HG03558 (cell line): Measurements from ENCODE around the gene INS.

ENCODE experiments used
- ATAC-seq: cut with Tn5 transposase; IDR thresholded peaks from one replicate; pipeline ENCODE4 v1.9.1; 2021; ENCODE audit warnings: moderate number of reproducible peaks; ENCODE audit not compliant: unreplicated experiment; ENCODE audit errors: extremely low read depth

Gene INS

GRCh38 chr11:2168286-2169004, 7.4 kb upstream of the INS start:
- ATAC-seq, result no peak

GRCh38 chr11:2167141-2168045, 6.4 kb upstream of the INS start:
- no peak for ATAC-seq

GRCh38 chr11:2166091-2166851, 5.3 kb upstream of the INS start:
- no peak for ATAC-seq

- ATAC-seq, result no peak
Observed at GRCh38 chr11:2165571-2165970, 4.6 kb upstream of the INS start.

GRCh38 chr11:2164861-2165555, 4.0 kb upstream of the INS start:
- ATAC-seq, result no peak

- no peak for ATAC-seq
Observed at GRCh38 chr11:2164081-2164480, 3.1 kb upstream of the INS start.

GRCh38 chr11:2163428-2163978, 2.5 kb upstream of the INS start:
- no peak for ATAC-seq

GRCh38 chr11:2159536-2160413, 1.2 kb downstream of the INS start:
- ATAC-seq, result no peak

GRCh38 chr11:2158966-2159365, 2.0 kb downstream of the INS start:
- ATAC-seq, result no peak

GRCh38 chr11:2158296-2158737, 2.7 kb downstream of the INS start:
- ATAC-seq, result no peak

GRCh38 chr11:2157294-2158040, 3.5 kb downstream of the INS start:
- no peak for ATAC-seq

GRCh38 chr11:2156416-2157182, 4.4 kb downstream of the INS start:
- no peak for ATAC-seq

GRCh38 chr11:2155511-2155910, 5.5 kb downstream of the INS start:
- no peak for ATAC-seq

GRCh38 chr11:2154889-2155288, 6.1 kb downstream of the INS start:
- ATAC-seq, result no peak

- ATAC-seq, result no peak
Observed at GRCh38 chr11:2154195-2154585, 6.8 kb downstream of the INS start.

- ATAC-seq, result no peak
Observed at GRCh38 chr11:2153581-2154194, 7.3 kb downstream of the INS start.
